HG03025 (cell line): ENCODE measurements around the gene M1AP.
"Not testable (repeated sequence)": the region's sequence is repeated elsewhere in the genome, so short reads cannot be mapped to it uniquely, and the experiment has no call there.

ENCODE experiments used
- ATAC-seq: cut with Tn5 transposase; IDR thresholded peaks from one replicate; pipeline ENCODE4 v1.9.1; 2021; ENCODE audit warnings: mild to moderate bottlenecking, moderate library complexity; ENCODE audit not compliant: unreplicated experiment, low FRiP score

M1AP gene

DNA sequence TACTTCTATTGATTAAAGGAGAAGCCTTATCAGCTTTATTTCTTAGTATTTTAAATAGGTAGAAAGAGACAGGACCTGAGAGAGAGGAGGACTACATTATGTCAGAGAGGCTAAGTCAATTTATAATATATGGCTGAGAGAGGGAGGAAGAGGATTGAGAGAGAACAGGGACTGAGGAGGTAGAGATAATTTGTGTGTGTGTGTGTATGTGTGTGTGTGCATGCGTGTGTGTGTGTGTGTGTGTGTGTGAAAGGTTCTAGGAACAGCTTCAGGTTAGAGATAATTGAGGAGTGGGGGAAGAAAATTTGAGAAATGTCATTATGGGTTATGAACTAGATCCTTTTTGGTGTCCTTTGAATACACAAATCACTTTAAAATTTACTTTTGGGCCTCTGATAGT lies 78.4 kb downstream of the M1AP start:
- ATAC-seq, result no peak

DNA sequence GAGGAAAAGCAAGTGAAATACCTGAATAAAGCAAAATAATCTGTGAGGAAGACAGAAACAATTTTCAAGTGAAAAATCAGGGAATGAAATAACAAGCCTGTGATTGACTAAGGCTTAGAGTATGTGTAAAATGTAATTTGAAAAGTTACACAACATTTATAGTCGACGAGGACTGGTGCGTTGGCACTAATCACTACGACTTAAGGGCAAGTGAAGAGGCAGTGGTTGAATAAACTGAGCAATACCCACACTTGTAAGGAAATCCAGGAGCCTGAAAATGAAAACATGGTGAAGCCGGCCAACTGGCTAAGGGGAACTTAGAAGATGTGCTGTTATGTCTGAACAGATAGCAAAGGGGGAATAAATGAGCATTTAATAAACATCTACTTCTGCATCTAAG lies 80.2 kb downstream of the M1AP start:
- no peak for ATAC-seq

DNA sequence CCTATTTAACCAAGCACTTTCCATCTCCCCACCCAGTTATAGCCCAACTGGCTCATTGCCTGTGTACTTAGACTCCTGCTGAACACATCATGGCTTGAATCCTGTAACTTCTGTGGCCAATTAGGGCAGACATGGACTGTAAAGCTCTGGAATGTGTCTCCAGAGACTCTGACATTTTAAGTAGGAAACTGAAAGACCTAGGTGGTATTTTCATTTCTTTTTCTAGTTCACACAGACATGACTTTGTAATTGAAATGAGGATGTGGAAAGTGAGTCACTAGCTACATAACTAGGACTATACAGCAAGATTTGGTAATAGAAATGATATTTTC lies 81.4 kb downstream of the M1AP start:
- ATAC-seq, result no peak

DNA sequence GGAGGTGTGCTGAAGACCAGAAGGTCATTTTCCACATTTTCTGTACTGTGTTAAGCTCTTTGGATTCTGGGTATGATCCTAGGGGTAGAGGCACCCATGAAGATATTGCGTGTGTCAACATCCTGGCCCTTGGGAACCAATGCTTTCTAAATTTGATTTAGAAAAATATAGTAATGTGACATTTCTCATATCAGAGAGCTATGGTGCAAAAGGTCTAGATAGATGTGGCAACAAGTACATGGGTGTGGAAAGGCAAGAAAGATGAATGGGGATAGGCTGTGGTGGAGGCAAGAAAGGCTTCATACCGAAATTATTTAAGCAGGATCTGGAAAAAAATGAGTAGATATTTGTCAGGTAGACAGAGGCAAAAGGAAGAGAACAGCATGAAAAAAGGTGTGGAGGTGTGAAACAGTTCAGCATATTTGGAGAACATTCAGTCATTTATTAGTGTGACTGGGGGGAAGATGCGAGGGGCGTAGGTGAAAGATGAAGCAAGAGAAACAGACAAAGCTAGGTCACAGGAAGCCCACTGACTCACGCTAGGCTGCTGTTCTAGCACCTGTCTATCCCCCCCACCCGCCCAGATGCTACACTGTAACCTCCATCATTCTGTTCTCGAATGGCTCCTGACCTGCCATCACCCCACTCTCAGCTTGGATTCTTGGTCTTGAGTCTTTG lies 81.9 kb downstream of the M1AP start:
- no peak for ATAC-seq

DNA sequence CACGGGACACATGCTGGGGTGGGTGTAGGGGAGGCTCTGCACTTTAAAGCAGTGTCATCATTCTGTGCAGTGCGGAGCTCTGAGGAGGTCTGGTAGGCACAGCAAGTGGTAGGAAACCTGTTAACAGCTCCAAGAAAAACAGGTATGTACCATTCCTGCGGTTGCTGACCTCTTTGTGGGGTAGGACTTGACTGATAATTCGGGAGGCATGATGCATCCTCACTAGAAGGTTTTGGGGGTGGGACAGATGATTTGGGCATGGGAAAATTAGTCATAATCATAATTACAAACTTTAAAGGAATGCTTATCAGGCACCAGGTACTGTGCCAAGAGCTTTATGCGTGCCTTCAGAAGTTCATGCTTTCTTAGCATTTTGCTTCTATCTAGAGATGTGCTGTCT lies 83.9 kb downstream of the M1AP start:
- ATAC-seq, result no peak

DNA sequence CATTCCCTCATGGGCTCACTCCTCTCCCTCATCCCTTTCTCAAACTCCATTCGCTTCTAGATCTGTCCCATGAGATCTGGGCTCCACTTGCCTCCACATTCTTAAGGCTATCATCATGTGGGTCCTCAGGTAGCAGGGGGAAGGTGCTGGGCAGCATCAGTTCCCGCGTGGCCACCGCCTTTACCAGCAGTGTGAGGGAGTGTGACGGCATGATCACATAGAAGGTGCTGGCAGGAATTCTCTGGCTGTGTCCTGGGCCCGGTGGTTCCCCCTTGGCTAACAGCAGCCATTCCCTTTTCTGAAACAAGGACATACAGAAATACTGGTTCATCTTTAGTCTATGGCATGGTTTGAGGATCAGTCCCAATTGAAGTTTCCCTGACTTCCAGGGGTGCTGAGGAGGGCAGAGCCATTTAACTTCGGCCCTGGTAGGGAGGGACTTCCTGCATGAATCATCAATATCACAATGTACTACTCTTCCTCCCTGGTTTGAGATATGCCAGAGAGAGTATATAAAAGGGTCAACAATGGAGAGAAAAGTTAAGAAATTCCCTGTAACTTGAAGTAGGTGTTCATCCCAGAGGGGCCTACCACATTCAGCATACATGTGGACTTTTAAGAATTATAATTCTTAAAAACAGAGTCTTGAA lies 85.9 kb downstream of the M1AP start:
- no peak for ATAC-seq

DNA sequence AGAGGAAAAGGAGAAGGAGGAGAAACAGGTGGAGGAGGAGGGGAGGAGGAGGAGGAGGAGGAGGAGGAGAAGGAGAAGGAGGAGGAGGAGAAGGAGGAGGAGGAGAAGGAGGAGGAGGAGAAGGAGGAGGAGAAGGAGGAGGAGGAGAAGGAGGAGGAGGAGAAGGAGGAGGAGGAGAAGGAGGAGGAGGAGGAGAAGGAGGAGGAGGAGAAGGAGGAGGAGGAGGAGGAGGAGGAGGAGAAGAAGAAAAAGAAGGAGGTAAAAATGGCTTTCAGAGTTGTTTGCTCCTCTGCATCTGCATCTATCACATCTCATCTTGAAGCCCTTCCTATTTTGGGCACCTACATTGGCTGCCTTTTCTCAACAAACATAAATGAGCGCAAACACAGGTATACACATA lies 87.1 kb downstream of the M1AP start:
- ATAC-seq, result not testable (repeated sequence)

DNA sequence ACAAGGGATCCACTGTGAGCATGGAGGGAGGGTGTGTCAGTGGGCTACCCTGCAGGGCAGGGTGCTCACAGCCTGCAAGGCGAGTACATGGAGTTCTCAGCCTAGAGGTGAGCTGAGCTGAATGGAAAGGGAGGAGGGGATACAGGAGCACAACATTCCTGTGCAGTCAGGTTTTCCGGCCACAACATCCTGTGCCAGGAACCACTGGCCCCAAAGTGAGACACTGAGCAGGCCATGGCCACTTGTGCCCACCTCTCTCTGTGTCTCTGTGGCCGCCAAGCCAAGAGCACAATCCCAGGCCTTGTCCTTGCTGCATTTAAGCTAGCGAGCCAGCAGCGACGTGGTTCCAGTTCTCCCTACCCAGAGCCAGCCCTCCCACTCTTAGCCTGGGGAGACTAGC lies 87.5 kb downstream of the M1AP start:
- no peak for ATAC-seq

DNA sequence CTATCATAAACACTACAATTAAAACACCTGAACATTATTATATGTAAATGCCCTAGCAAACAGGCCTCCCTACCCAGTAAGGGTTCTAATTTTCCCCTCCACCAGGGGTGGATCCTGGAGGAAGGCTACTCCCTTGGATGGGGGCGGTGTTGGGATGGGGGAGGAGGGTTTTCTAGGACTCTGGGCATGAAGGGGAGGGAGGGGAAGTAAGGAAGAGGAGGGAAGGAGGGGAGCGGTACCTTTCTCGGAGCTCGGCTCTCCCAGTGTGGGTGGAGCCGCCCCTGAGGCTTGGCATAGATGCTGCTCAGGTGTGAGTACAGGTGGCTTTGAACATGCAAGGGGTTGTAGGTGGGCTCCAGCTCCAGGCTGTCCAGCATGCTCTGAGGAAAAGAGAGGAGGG lies 88.2 kb downstream of the M1AP start:
- ATAC-seq, result no peak

DNA sequence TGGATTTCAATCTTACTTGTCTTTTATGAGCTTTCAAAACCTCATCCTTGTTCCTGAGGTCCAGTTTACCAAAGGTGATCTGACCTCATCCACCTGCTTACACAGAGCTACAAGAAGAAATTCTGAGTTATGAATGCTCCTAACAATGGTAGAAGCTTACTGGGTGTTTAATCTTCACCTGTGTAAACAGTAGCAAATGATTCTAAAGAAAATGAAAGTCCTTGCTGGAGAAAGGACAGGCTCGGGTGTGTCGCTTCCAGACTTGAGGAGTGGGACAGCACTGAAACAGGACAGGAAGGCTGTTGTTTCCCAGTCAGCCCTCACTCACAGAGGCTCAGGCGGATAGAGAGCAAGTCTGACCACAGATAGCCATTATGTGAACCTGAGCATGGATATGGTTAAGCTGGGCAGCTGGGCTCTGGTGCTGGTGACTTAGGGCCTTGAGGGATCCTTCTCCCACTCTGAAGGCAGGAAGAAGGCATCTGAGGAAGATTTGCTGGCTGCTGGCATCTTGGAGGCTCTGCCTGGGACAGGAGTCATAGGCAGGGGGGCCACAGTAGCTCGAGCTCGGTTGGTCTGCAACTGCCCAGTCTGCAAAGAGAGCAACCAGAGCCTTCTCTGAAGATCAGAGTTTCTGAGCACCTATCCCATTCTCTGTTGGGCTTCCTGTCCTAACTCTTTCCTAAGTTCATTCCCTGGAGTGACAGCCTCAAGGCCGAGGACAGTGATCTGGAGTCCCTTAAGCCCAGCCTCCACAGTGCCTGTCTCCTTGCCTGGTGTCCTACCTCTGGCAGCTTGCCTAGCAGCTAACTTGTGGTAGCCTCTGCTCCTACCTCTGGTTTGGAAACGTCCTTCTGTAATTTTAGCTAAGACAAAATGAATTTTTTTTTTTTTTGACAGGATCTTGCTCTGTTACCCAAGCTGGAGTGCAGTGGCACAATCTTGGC lies 89.6 kb downstream of the M1AP start:
- ATAC-seq, result no peak

DNA sequence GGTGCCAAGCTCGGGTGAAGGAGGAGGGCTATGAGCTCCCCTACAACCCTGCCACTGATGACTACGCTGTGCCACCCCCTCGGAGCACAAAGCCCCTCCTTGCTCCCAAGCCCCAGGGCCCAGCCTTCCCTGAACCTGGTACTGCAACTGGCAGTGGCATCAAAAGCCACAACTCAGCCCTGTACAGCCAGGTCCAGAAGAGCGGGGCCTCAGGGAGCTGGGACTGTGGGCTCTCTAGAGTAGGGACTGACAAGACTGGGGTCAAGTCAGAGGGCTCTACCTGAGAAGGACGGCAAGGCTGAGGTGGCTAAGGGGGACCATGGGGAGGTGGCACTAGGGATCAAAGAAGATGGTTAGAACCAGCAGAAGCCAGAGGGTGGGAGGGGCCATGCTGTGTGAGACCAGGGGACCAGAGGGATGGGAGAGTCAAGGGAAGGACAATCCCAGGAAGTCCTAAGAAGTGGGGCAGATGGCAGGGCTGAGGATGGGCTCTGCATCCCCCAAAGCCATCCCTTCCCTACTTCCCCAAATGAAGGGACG lies 91.2 kb downstream of the M1AP start:
- no peak for ATAC-seq

DNA sequence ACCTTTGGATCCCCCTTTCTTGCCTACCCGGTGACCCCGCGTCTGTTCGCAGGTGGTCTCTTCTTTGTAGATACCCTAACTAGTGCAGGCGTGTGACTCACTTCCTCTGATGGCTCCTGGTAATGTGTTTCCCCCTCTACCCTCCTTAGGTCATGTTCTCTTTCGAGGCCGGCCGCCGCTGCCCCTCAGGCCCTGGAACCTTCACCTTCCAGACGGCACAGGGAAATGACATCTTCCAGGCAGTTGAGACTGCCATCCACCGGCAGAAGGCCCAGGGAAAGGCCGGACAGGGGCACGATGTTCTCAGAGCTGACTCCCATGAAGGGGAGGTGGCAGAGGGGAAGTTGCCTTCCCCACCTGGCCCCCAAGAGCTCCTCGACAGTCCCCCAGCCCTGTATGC lies 92.0 kb downstream of the M1AP start:
- ATAC-seq, result no peak

DNA sequence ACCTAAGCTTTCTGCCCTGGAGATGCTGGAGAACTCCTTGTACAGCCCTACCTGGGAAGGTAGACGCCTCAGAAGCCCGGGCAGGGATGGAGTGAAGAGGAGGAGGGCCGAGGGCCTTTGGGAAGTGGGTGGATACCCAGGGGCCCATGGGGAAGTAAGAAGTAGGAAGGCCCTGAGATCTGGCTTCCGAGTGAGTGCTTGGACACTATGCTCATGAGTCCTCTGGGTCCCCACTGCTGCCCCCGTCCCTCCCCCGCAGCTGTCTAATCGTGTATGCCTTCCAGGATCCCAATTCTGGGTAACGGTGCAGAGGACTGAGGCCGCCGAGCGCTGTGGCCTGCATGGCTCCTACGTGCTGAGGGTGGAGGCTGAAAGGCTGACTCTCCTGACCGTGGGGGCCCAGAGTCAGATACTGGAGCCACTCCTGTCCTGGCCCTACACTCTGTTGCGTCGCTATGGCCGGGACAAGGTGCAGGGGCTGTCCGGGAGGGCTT lies 92.5 kb downstream of the M1AP start:
- ATAC-seq, result no peak

DNA sequence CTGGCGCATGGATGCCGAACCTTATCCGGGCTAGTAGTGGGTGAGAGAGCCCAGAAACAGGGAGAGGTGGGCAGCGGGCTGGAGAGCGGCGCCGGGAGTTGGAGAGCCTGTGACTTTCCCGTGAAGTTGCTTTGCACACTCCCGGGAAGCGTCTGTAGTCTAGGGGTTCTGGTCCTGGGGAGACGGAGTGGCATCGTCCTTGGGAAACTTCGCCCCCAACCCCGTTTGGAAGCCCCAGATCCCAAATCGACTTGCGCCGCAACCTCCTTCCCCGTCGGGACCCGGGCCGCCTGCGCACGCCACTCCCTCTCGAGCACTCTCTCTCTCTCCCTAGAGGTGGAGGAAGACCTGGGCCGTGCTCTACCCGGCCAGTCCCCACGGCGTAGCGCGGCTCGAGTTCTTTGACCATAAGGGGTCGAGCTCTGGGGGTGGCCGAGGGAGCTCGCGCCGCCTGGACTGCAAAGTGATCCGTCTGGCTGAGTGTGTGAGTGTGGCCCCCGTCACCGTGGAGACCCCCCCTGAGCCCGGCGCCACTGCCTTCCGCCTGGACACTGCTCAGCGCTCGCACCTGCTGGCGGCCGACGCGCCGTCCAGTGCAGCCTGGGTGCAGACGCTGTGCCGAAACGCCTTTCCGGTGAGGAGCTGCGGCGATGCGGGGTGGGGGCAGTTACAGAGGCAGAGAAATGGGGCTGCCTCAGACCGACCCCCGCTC lies 93.2 kb downstream of the M1AP start:
- peak; percentile 40 for ATAC-seq

DNA sequence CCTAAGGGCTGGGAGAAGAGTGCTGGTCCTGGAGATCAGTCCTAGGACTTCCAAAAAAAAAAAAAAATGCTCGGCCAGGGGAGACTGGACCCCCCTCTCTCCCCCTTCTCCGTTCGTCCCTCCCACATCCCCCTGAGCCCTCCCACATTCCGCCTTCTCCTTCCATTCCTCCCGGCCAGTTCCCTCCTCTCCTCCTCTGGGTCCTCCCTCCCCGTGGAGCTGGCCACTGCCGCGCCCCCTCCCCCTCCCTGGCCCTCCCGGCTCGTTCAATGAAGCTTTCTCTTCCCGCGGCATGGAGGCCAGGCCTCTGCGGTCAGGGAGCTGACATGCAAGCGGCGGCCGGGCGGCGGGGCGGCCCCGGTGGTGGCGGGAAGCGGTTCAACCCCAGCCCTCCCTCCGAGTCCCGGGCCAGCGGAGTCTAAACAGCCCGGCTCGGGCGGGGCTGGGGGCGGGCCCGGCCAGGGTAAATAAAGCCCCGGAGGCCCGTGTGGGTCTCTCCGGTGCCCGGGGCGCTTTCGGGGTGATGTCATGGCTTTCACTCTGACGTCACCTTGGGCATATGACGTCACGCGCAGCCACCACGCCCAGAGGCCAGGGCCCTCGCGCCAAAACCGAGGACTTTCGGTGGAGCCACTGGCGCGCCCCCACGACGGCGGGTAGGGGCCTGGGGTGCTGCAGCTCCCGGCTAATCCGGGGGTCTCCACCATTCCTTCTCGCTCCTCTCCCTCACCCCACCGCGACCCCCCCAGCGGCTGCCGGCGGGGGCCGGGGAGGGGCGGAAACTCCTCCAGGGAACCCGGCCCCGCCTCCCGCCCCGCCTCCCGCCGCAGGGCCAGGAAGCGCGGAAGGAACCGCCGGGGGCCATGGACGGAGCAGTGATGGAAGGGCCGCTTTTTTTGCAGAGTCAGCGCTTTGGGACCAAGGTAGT lies 94.0 kb downstream of the M1AP start, which contains the start of the genes DOK1 and LOXL3:
Gene DOK1, plus strand, starts transcription at position 829 of the 928 bp plus-strand sequence. Its CDS starts 35 bp downstream, at position 864.
Gene LOXL3, minus strand, starts transcription at position 51 of the 928 bp plus-strand sequence. CDS start 1,308 bp downstream, outside the sequence.
- ATAC-seq, result peak; percentile 37

DNA sequence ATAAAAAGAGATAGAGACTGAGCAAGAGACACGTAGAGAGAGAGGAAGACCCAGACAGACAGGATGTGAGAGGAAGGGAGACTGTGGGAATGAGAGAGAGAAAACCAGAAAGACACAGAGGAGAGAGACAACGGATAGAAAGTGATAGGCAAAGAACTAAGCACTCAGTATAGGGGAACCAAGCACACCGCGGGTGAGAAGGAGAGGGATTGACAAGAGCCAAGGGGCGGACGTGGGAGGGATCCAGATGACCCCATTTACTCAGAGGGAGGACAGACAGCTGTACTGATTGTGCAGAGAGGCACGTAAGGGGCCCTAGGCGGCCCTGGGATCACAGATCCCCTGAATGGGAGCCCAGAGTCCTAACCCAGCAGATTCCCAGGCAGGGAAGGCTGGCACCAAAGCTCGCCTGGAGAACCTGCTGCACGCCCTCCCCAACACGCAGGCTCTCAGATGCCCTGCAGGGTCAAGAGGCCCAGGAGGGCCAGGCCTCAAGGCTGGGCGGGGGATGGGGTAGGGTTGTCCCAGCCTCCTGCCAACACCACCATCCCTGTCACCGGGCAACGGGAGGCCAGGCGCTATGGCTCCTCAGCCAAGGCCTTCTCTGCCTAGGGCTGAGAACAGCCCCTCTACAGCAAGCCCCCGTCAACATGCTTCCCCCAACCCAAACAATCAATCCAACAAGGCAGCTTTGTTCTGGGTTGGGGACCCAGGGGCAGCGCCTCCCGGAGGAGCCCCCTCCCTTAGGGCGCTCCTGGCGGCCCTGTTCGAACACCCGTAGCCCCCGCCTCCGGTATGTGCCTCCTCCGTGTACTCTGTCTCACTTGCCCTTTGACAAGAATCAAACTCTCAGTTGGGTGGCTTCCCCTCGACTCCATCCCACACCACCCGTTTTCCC lies 95.0 kb downstream of the M1AP start:
- ATAC-seq, result no peak

DNA sequence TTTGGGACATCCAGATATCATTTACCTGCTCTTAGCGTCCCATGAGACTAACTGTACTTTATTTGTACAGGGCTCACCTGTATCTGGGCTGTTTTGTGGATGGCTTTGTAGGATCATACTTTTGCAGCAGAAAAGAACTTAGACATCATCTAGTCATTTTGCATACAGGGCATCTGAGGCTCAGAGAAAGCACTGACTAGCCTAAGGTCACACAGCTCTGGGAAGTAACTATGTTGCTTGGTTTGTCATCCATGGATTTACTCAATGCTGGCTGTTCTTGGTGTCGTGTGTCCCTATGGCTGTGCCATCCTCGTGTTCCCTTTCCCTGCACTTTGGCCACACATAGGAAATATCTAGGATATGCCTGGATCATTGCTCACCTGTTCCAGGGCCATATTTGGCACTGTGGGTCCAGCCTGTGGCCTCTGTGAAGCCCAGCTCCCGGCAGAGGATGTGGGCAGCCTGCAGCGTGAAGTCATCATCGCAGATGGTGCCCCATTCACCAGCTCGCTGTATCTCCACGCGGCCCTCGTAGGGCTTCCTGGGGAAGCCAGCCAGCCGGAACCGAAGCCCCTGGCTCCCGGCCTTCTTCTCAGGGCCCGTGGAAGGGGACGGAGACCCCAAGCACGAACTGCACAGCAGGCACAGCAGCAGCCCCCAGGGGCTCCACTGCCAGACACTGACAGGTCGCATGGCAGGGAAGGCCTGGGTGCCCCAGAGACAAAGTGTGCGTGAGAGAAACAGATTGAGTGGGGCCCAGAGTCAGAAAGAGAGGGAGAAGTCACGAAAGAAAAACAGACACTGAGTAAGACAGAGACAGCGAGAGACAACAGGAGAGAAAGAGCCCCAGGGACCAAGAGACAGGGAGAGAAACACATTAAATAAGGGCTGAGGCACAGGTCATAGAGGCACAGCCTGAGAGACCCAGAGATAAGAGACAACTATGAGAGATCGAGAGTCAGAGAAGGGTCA lies 95.9 kb downstream of the M1AP start:
- no peak for ATAC-seq
